M059J (cell line): ENCODE data around the gene TMEM41A. TPM values are rescaled to one million over a fixed set of nuclear protein-coding genes. Genes with fewer than 3 reads are reported as not detected.

Experiments used
- total RNA-seq: library from RNA; depleted of rRNA; stranded (reverse); fragments of >200 nt; shearing (Covaris generic); gene quantifications from 2 replicates; pipeline ENCODE4 v1.2.3, GENCODE V29; 2014; rRNA removed

Gene TMEM41A
- total RNA-seq, 1 experiment from 2014 or later, result 14.9 TPM

Other genes with a start within 250 kb of the TMEM41A start
- 4.5 and 10.4 TPM in 2 replicates for gene EHHADH, start 245.0 kb downstream of the TMEM41A start, total RNA-seq
- 30.9 and 47.9 TPM in 2 replicates for gene MAP3K13, start 135.9 kb downstream of the TMEM41A start, total RNA-seq
- 1.4 and 1.9 TPM in 2 replicates for gene LIPH, start 53.6 kb upstream of the TMEM41A start, total RNA-seq
- gene SENP2, start 87.3 kb upstream of the TMEM41A start, total RNA-seq, result 34.7 and 40.1 TPM in 2 replicates